ENCODE results near the gene ADAP1. TPM values are rescaled to one million over a fixed set of nuclear protein-coding genes. Genes with fewer than 3 reads are reported as not detected.

Gene ADAP1
- total RNA-seq, 4 donors from 2014 or later = 41.9 to 94.2 (median 78.3) TPM

GRCh38 chr7:983616-984071 lies 29.2 kb upstream of the ADAP1 start:
- no peak for DNase-seq (ENCODE audit: extremely low spot score)

GRCh38 chr7:983004-983615 lies 28.6 kb upstream of the ADAP1 start, which contains the start of gene CYP2W1:
CYP2W1 (plus strand) TSS chr7:983181; CDS start chr7:983212, 31 bp downstream.
- H3K4me3 ChIP-seq = no peak within 1 kb of the TSS
- peaks cover 0 to 8% (median under 1%) of the 10 kb centered on the region in 4 donors for H3K4me1 ChIP-seq
- TF ChIP-seq EP300 (IDR thresholded peaks at IDR 0.05) (no peak), POLR2AphosphoS5 (IDR thresholded peaks at IDR 0.05) (no peak), POLR2A (IDR thresholded peaks at IDR 0.05; ENCODE audit: low read depth) (no peak), CTCF (IDR thresholded peaks at IDR 0.05) (no peak)
- 61% methylated on average over 7 of the region's 34 CpGs for WGBS
- no peak within 1 kb of the TSS for H3K27ac ChIP-seq (replicated peaks in 1 of 4)
- DNase-seq (ENCODE audit: extremely low spot score) = no peak
- H3K27me3 ChIP-seq = peaks cover 0 to 63% (median 32%) of the 10 kb centered on the region in 4 donors
- no peaks in the 10 kb centered on the region for H3K36me3 ChIP-seq
- no peaks in the 10 kb centered on the region for H3K9me3 ChIP-seq
- intact Hi-C loops (cut with DNase I) = no loop called here

More at GRCh38 chr7:983616-984071, 29.2 kb upstream of the ADAP1 start:
- Histone ChIP-seq H3K27me3 (peaks cover 0 to 68% (median 36%) of the 10 kb centered on the region in 4 donors), H3K27ac (replicated peaks in 1 of 4) (no peak overlapping the region), H3K4me1 (peaks cover 4 to 13% (median 6%) of the 10 kb centered on the region in 4 donors), H3K4me3 (no peak overlapping the region), H3K36me3 (no peaks in the 10 kb centered on the region), H3K9me3 (no peaks in the 10 kb centered on the region)
- WGBS = no CpG with 5 or more reads among the region's 20 CpGs
- TF ChIP-seq CTCF (IDR thresholded peaks at IDR 0.05) (no peak), POLR2AphosphoS5 (IDR thresholded peaks at IDR 0.05) (no peak)
- intact Hi-C loops (cut with DNase I) = no loop called here

- intact Hi-C loops (cut with DNase I) = no loop called here
- no peak overlapping the region for H3K27ac ChIP-seq (replicated peaks in 1 of 4)
- H3K4me3 ChIP-seq = no peak overlapping the region
- H3K9me3 ChIP-seq = no peaks in the 10 kb centered on the region
- peaks cover 0 to 5% (median 0%) of the 10 kb centered on the region in 4 donors for H3K4me1 ChIP-seq
- DNase-seq (ENCODE audit: extremely low spot score) = no peak
- no peaks in the 10 kb centered on the region for H3K36me3 ChIP-seq
- WGBS = 70% methylated on average over 7 of the region's 10 CpGs
- no peak for TF ChIP-seq EP300 (IDR thresholded peaks at IDR 0.05)
- TF ChIP-seq CTCF (IDR thresholded peaks at IDR 0.05) = no peak
- peaks cover 0 to 57% (median 26%) of the 10 kb centered on the region in 4 donors for H3K27me3 ChIP-seq
Observed at GRCh38 chr7:982511-983003, 28.1 kb upstream of the ADAP1 start.

GRCh38 chr7:981793-982510 lies 27.5 kb upstream of the ADAP1 start:
- H3K27me3 ChIP-seq = peaks cover 0 to 51% (median 22%) of the 10 kb centered on the region in 4 donors
- H3K27ac ChIP-seq (replicated peaks in 1 of 4) = no peak overlapping the region
- H3K4me1 ChIP-seq = peaks cover 0 to 5% (median 0%) of the 10 kb centered on the region in 4 donors
- no peaks in the 10 kb centered on the region for H3K9me3 ChIP-seq
- DNase-seq (ENCODE audit: extremely low spot score) = no peak
- no peak overlapping the region for H3K4me3 ChIP-seq
- intact Hi-C loops (cut with DNase I) = no loop called here
- 93% methylated on average over 8 of the region's 19 CpGs for WGBS
- H3K36me3 ChIP-seq = no peaks in the 10 kb centered on the region
- TF ChIP-seq CTCF (IDR thresholded peaks at IDR 0.05) = no peak
- TF ChIP-seq POLR2A (IDR thresholded peaks at IDR 0.05; ENCODE audit: low read depth) = no peak
